Activated naive CD4-positive, alpha-beta T cell treated with anti-CD3 and anti-CD28 coated beads, Interleukin-2, amount 50 U/mL, for 24 hours (primary cell): Measurements from ENCODE around the gene TRMT61A.
"Not testable (repeated sequence)": the region's sequence is repeated elsewhere in the genome, so short reads cannot be mapped to it uniquely, and the experiment has no call there.

Experiments used
- H3K27ac Mint-ChIP-seq: one replicate; pipeline ENCODE4 v1.8.0; 2021; ENCODE audit warnings: mild to moderate bottlenecking, mixed read lengths
- H3K27me3 Mint-ChIP-seq: one replicate; pipeline ENCODE4 v1.8.0; 2021; ENCODE audit warnings: mixed read lengths
- H3K36me3 Mint-ChIP-seq: one replicate; pipeline ENCODE4 v1.8.0; 2021; ENCODE audit warnings: mixed read lengths
- H3K4me1 Mint-ChIP-seq: one replicate; pipeline ENCODE4 v1.8.0; 2021; ENCODE audit warnings: mixed read lengths
- H3K4me3 Mint-ChIP-seq: one replicate; pipeline ENCODE4 v1.8.0; 2021; ENCODE audit warnings: mild to moderate bottlenecking, mixed read lengths
- H3K9me3 Mint-ChIP-seq: one replicate; pipeline ENCODE4 v1.8.0; 2021; ENCODE audit warnings: mixed read lengths

Gene TRMT61A

GRCh38 chr14:103525430-103526246, 3.4 kb upstream of the TRMT61A start:
- H3K36me3 Mint-ChIP-seq, H3K4me3 Mint-ChIP-seq, H3K27ac Mint-ChIP-seq, H3K27me3 Mint-ChIP-seq, H3K9me3 Mint-ChIP-seq: not testable (repeated sequence)
- peaks cover 25% of the 10 kb centered on the region for H3K4me1 Mint-ChIP-seq

- no peaks in the 10 kb centered on the region for H3K9me3 Mint-ChIP-seq
- peaks cover 4% of the 10 kb centered on the region for H3K27me3 Mint-ChIP-seq
- peaks cover 31% of the 10 kb centered on the region for H3K4me1 Mint-ChIP-seq
- H3K4me3 Mint-ChIP-seq: no peak overlapping the region
- no peaks in the 10 kb centered on the region for H3K36me3 Mint-ChIP-seq
- no peak overlapping the region for H3K27ac Mint-ChIP-seq
Measured at GRCh38 chr14:103526247-103526913, 2.6 kb upstream of the TRMT61A start.

- Mint-ChIP-seq H3K27me3 (peaks cover 4% of the 10 kb centered on the region), H3K27ac (no peak overlapping the region), H3K4me3 (no peak overlapping the region), H3K4me1 (peaks cover 34% of the 10 kb centered on the region), H3K36me3 (no peaks in the 10 kb centered on the region), H3K9me3 (no peaks in the 10 kb centered on the region)
Measured at GRCh38 chr14:103526914-103527248, 2.1 kb upstream of the TRMT61A start.

GRCh38 chr14:103527408-103528145, 1.4 kb upstream of the TRMT61A start:
- H3K36me3 Mint-ChIP-seq: no peaks in the 10 kb centered on the region
- H3K27ac Mint-ChIP-seq: peak overlapping the region; percentile 80
- H3K9me3 Mint-ChIP-seq: no peaks in the 10 kb centered on the region
- H3K4me1 Mint-ChIP-seq: peaks cover 34% of the 10 kb centered on the region
- peaks cover 4% of the 10 kb centered on the region for H3K27me3 Mint-ChIP-seq
- H3K4me3 Mint-ChIP-seq: peak overlapping the region; percentile 69

- H3K27me3 Mint-ChIP-seq: peaks cover 4% of the 10 kb centered on the region
- no peaks in the 10 kb centered on the region for H3K36me3 Mint-ChIP-seq
- no peak overlapping the region for H3K27ac Mint-ChIP-seq
- H3K4me1 Mint-ChIP-seq: peaks cover 34% of the 10 kb centered on the region
- no peaks in the 10 kb centered on the region for H3K9me3 Mint-ChIP-seq
- peak overlapping the region; percentile 97 for H3K4me3 Mint-ChIP-seq
Measured at GRCh38 chr14:103528146-103528586, 830 bp upstream of the TRMT61A start.

- H3K4me1 Mint-ChIP-seq: peaks cover 34% of the 10 kb centered on the region
- no peaks in the 10 kb centered on the region for H3K36me3 Mint-ChIP-seq
- no peaks in the 10 kb centered on the region for H3K9me3 Mint-ChIP-seq
Measured at GRCh38 chr14:103529383-103530365, 678 bp downstream of the TRMT61A start.

GRCh38 chr14:103530390-103530789, 1.4 kb downstream of the TRMT61A start:
- Mint-ChIP-seq H3K27me3 (no peaks in the 10 kb centered on the region), H3K27ac (peak overlapping the region; percentile 59), H3K4me3 (peak overlapping the region; percentile 97), H3K4me1 (peaks cover 34% of the 10 kb centered on the region), H3K36me3 (no peaks in the 10 kb centered on the region), H3K9me3 (no peaks in the 10 kb centered on the region)

More at GRCh38 chr14:103529383-103530365, 678 bp downstream of the TRMT61A start:
- H3K4me3 Mint-ChIP-seq: peak overlapping the region; percentile 97
- no peaks in the 10 kb centered on the region for H3K27me3 Mint-ChIP-seq
- peak overlapping the region; percentile 99 for H3K27ac Mint-ChIP-seq

GRCh38 chr14:103530831-103531230, 1.8 kb downstream of the TRMT61A start:
- H3K9me3 Mint-ChIP-seq: no peaks in the 10 kb centered on the region
- no peaks in the 10 kb centered on the region for H3K36me3 Mint-ChIP-seq
- peak overlapping the region; percentile 97 for H3K4me3 Mint-ChIP-seq
- H3K27ac Mint-ChIP-seq: peak overlapping the region; percentile 85
- peaks cover 34% of the 10 kb centered on the region for H3K4me1 Mint-ChIP-seq
- H3K27me3 Mint-ChIP-seq: no peaks in the 10 kb centered on the region

GRCh38 chr14:103531421-103532215, 2.6 kb downstream of the TRMT61A start:
- peaks cover 34% of the 10 kb centered on the region for H3K4me1 Mint-ChIP-seq
- H3K27me3 Mint-ChIP-seq: no peaks in the 10 kb centered on the region
- peak overlapping the region; percentile 47 for H3K4me3 Mint-ChIP-seq
- H3K27ac Mint-ChIP-seq: peak overlapping the region; percentile 85
- no peaks in the 10 kb centered on the region for H3K9me3 Mint-ChIP-seq
- no peaks in the 10 kb centered on the region for H3K36me3 Mint-ChIP-seq

GRCh38 chr14:103532216-103533136, 3.5 kb downstream of the TRMT61A start:
- H3K4me1 Mint-ChIP-seq: peaks cover 28% of the 10 kb centered on the region
- H3K4me3 Mint-ChIP-seq: no peak overlapping the region
- no peaks in the 10 kb centered on the region for H3K27me3 Mint-ChIP-seq
- H3K36me3 Mint-ChIP-seq: no peaks in the 10 kb centered on the region
- H3K9me3 Mint-ChIP-seq: no peaks in the 10 kb centered on the region
- no peak overlapping the region for H3K27ac Mint-ChIP-seq

- no peak overlapping the region for H3K27ac Mint-ChIP-seq
- no peaks in the 10 kb centered on the region for H3K9me3 Mint-ChIP-seq
Measured at GRCh38 chr14:103533137-103533998, 4.4 kb downstream of the TRMT61A start.

GRCh38 chr14:103533999-103534575, 5.1 kb downstream of the TRMT61A start:
- no peak overlapping the region for H3K4me3 Mint-ChIP-seq
- H3K9me3 Mint-ChIP-seq: no peaks in the 10 kb centered on the region
- H3K27me3 Mint-ChIP-seq: no peaks in the 10 kb centered on the region
- H3K4me1 Mint-ChIP-seq: peaks cover 22% of the 10 kb centered on the region
- H3K27ac Mint-ChIP-seq: no peak overlapping the region
- no peaks in the 10 kb centered on the region for H3K36me3 Mint-ChIP-seq

More at GRCh38 chr14:103533137-103533998, 4.4 kb downstream of the TRMT61A start:
- Mint-ChIP-seq H3K4me1 (peaks cover 22% of the 10 kb centered on the region), H3K27me3 (no peaks in the 10 kb centered on the region), H3K36me3 (no peaks in the 10 kb centered on the region), H3K4me3 (no peak overlapping the region)
